Pulmonary artery endothelial cell (primary cell): ENCODE measurements around the gene KANSL1L. TPM values are rescaled to one million over a fixed set of nuclear protein-coding genes. Genes with fewer than 3 reads are reported as not detected.
A peak's percentile ranks its signal among the peaks of the same experiment; 100 is the strongest.
"Not testable (repeated sequence)": the region's sequence is repeated elsewhere in the genome, so short reads cannot be mapped to it uniquely, and the experiment has no call there.

Source experiments
- DNase-seq: peaks from one replicate; pipeline ENCODE4 v3.0.0-alpha.2; 2011; ENCODE audit warnings: low read depth, low spot score
- total RNA-seq: library from RNA; depleted of rRNA; stranded (reverse); fragments of >200 nt; gene quantifications from 2 replicates; pipeline ENCODE4 v1.2.3, GENCODE V29; 2014

KANSL1L gene
- total RNA-seq, 1 donor from 2014 or later: 8.1 TPM

GRCh38 chr2:210177769-210178168 lies 6.6 kb upstream of the KANSL1L start:
- DNase-seq: no peak

GRCh38 chr2:210177115-210177514 lies 5.9 kb upstream of the KANSL1L start:
- not testable (repeated sequence) for DNase-seq

GRCh38 chr2:210174086-210174485 lies 2.9 kb upstream of the KANSL1L start:
- no peak for DNase-seq

GRCh38 chr2:210172219-210172575 lies 988 bp upstream of the KANSL1L start:
- no peak for DNase-seq

GRCh38 chr2:210170446-210171303 lies 534 bp downstream of the KANSL1L start:
- peak; percentile 90 for DNase-seq

GRCh38 chr2:210170196-210170445 lies 1.1 kb downstream of the KANSL1L start:
- DNase-seq: no peak

GRCh38 chr2:210169516-210170195 lies 1.6 kb downstream of the KANSL1L start:
- no peak for DNase-seq

GRCh38 chr2:210167227-210167626 lies 4.0 kb downstream of the KANSL1L start:
- no peak for DNase-seq

- DNase-seq: no peak
Measured at GRCh38 chr2:210162466-210163124, 8.6 kb downstream of the KANSL1L start.

GRCh38 chr2:210159059-210159458 lies 12.2 kb downstream of the KANSL1L start:
- no peak for DNase-seq

GRCh38 chr2:210158236-210158635 lies 13.0 kb downstream of the KANSL1L start:
- DNase-seq: no peak

GRCh38 chr2:210157526-210157925 lies 13.7 kb downstream of the KANSL1L start:
- DNase-seq: no peak

GRCh38 chr2:210147614-210148013 lies 23.6 kb downstream of the KANSL1L start:
- no peak for DNase-seq

- DNase-seq: no peak
Measured at GRCh38 chr2:210132239-210132638, 39.0 kb downstream of the KANSL1L start.

- no peak for DNase-seq
Measured at GRCh38 chr2:210128961-210129360, 42.2 kb downstream of the KANSL1L start.

- DNase-seq: no peak
Measured at GRCh38 chr2:210113614-210114235, 57.5 kb downstream of the KANSL1L start.

GRCh38 chr2:210112871-210113270 lies 58.3 kb downstream of the KANSL1L start:
- DNase-seq: no peak

- no peak for DNase-seq
Measured at GRCh38 chr2:210099940-210100339, 71.3 kb downstream of the KANSL1L start.

GRCh38 chr2:210094787-210095186 lies 76.4 kb downstream of the KANSL1L start:
- DNase-seq: no peak

- no peak for DNase-seq
Measured at GRCh38 chr2:210092791-210093190, 78.4 kb downstream of the KANSL1L start.

- no peak for DNase-seq
Measured at GRCh38 chr2:210086930-210087329, 84.3 kb downstream of the KANSL1L start.

GRCh38 chr2:210086292-210086691 lies 84.9 kb downstream of the KANSL1L start:
- DNase-seq: peak; percentile 10
